B cell (primary cell): ENCODE results near the gene ADAMTS17. TPM values are rescaled to one million over a fixed set of nuclear protein-coding genes. Genes with fewer than 3 reads are reported as not detected.

Source experiments
- ATAC-seq: fragments of 200-7000 bp; cut with Tn5 transposase; one replicate; pipeline ENCODE4 v1.10.0; 2021; ENCODE audit warnings: low read depth, mild to moderate bottlenecking, moderate number of reproducible peaks, moderate library complexity
- CTCF ChIA-PET: fragments of 350-600 bp; sonication (Branson Sonifier 250); formaldehyde crosslinking; loops from one replicate; lab custom pipeline; 2021; ENCODE audit warnings: antibody characterized with exemption, inconsistent platforms; lab: Charles Lee
- POLR2A ChIA-PET: fragments of 350-600 bp; sonication (Branson Sonifier 250); formaldehyde crosslinking; loops from one replicate; lab custom pipeline; 2021; ENCODE audit warnings: antibody characterized with exemption; lab: Charles Lee
- DNase-seq: peaks from one replicate; pipeline ENCODE4 v3.0.0; 2013
- H2AFZ ChIP-seq: 2 replicates; pipeline ENCODE4 v1.6.1; 2012; ENCODE audit warnings: mild to moderate bottlenecking, low read depth, low read length; ENCODE audit not compliant: insufficient read depth, poor library complexity, severe bottlenecking
- H3K27ac ChIP-seq, 2 donors: 1 replicate in 1 of 2; 2 replicates in 1 of 2; pipeline ENCODE4 v1.5.1; 2012 to 2013; ENCODE audit warnings: low read length in 2 of 2, mild to moderate bottlenecking in 2 of 2, moderate library complexity in 1 of 2
- H3K27me3 ChIP-seq, 4 experiments: fragments of 200-600 bp in 1 of 4; sonication (generic) in 1 of 4; replicated peaks in 1 of 4; 1 replicate in 2 of 4; 2 replicates in 2 of 4; pipeline versions ENCODE4 v1.6.1 to v1.7.0; 2013 to 2016; ENCODE audit warnings: low read length in 3 of 4, mild to moderate bottlenecking in 2 of 4, mixed read lengths in 1 of 4, moderate library complexity in 1 of 4; ENCODE audit not compliant: insufficient read depth in 4 of 4, control insufficient read depth in 3 of 4; ENCODE audit errors: control extremely low read depth in 1 of 4
- H3K36me3 ChIP-seq, 2 experiments: replicated peaks in 1 of 2; 1 replicate in 1 of 2; 2 replicates in 1 of 2; pipeline versions ENCODE4 v1.6.1 to v1.7.1; 2013; ENCODE audit warnings: low read length in 1 of 2; ENCODE audit not compliant: insufficient read depth in 2 of 2, control insufficient read depth in 1 of 2; ENCODE audit errors: control extremely low read depth in 1 of 2, extremely low read depth in 1 of 2
- H3K4me1 ChIP-seq, 2 donors: fragments of 200-600 bp in 1 of 2; sonication (generic) in 1 of 2; 1 replicate in 1 of 2; 2 replicates in 1 of 2; pipeline versions ENCODE4 v1.5.1 to v1.6.1; 2013 to 2017; ENCODE audit warnings: low read length in 2 of 2; ENCODE audit not compliant: control insufficient read depth in 2 of 2, insufficient read depth in 2 of 2
- H3K4me2 ChIP-seq: replicated peaks from 2 replicates; pipeline ENCODE3; 2012; ENCODE audit warnings: mild to moderate bottlenecking, low read depth, low read length; ENCODE audit not compliant: poor library complexity, severe bottlenecking
- H3K4me3 ChIP-seq, 5 experiments: fragments of 200-600 bp in 1 of 5; sonication (generic) in 1 of 5; 1 replicate in 3 of 5; 2 replicates in 2 of 5; pipeline versions ENCODE4 v1.5.1 to v1.7.0; 2011 to 2016; ENCODE audit warnings: low read length in 4 of 5, mild to moderate bottlenecking in 4 of 5, low read depth in 2 of 5, control low read depth in 1 of 5, moderate library complexity in 1 of 5; ENCODE audit not compliant: insufficient read depth in 1 of 5; ENCODE audit errors: control extremely low read depth in 1 of 5, extremely low read depth in 1 of 5
- H3K79me2 ChIP-seq: fragments of 200-600 bp; sonication (generic); one replicate; pipeline ENCODE4 v1.6.0; 2016; ENCODE audit warnings: low read length; ENCODE audit not compliant: control insufficient read depth, insufficient read depth
- H3K9ac ChIP-seq: fragments of 200-600 bp; sonication (generic); 2 replicates; pipeline ENCODE4 v1.6.1; 2017; ENCODE audit warnings: mild to moderate bottlenecking, low read length, moderate library complexity
- H3K9me3 ChIP-seq, 3 donors: one replicate each; pipeline versions ENCODE4 v1.6.1 to v1.7.1; 2013; ENCODE audit warnings: low read length in 2 of 3; ENCODE audit not compliant: control insufficient read depth in 2 of 3, insufficient read depth in 1 of 3; ENCODE audit errors: control extremely low read depth in 1 of 3
- H4K20me1 ChIP-seq: 2 replicates; pipeline ENCODE4 v1.6.0; 2012; ENCODE audit warnings: mild to moderate bottlenecking, low read length; ENCODE audit not compliant: insufficient read depth, control insufficient read depth, poor library complexity, severe bottlenecking
- H3K27ac Mint-ChIP-seq: one replicate; pipeline ENCODE4 v1.8.0; 2021; ENCODE audit warnings: mixed read lengths
- H3K27me3 Mint-ChIP-seq: one replicate; pipeline ENCODE4 v1.8.0; 2021; ENCODE audit warnings: mixed read lengths
- H3K4me1 Mint-ChIP-seq: one replicate; pipeline ENCODE4 v1.8.0; 2021; ENCODE audit warnings: mixed read lengths
- H3K4me3 Mint-ChIP-seq: one replicate; pipeline ENCODE4 v1.8.0; 2021; ENCODE audit warnings: mixed read lengths
- H3K9me3 Mint-ChIP-seq: one replicate; pipeline ENCODE4 v1.8.0; 2022; ENCODE audit warnings: mixed read lengths; ENCODE audit not compliant: insufficient read depth
- CTCF ChIP-seq: fragments of 200-600 bp; IDR thresholded peaks from one replicate; pipeline ENCODE4 v1.8.0; 2022; ENCODE audit warnings: antibody characterized with exemption, mild to moderate bottlenecking
- EZH2 ChIP-seq: IDR thresholded peaks from 2 replicates; pipeline ENCODE4 v1.6.1; 2012; ENCODE audit warnings: borderline replicate concordance, low read depth, mild to moderate bottlenecking, moderate library complexity, low read length; ENCODE audit not compliant: insufficient read depth, poor library complexity, severe bottlenecking
- WGBS: methylation state at CpG from one replicate; pipeline ENCODE4 v1.1.5; 2013; ENCODE audit warnings: missing lambda C conversion rate; ENCODE audit not compliant: insufficient coverage; 5-methylcytosine and 5-hydroxymethylcytosine counted together
- intact Hi-C: fragments of 100-400 bp; cut with micrococcal nuclease; formaldehyde crosslinking; loops from one replicate; pipeline ENCODE4 v1.10.0; 2022
- polyA plus RNA-seq: library from polyadenylated mRNA; depleted of rRNA; stranded (reverse); fragments of >200 nt; gene quantifications from 2 replicates; pipeline ENCODE4 v1.2.3, GENCODE V29; 2012
- total RNA-seq, 2 donors: library from RNA; stranded (reverse); fragments of 120-200 nt in 1 of 2; gene quantifications; 1 replicate in 1 of 2; 2 replicates in 1 of 2; pipeline versions ENCODE4 v1.2.3 to v1.2.4, GENCODE V29; 2013 to 2022

Gene ADAMTS17
- total and polyA plus RNA-seq, 2 donors (not counting 1 experiment from before 2014, with no cell fraction given): 0.10 TPM; not detected in 1

GRCh38 chr15:100143378-100143777 is 198.4 kb downstream of the ADAMTS17 start:
- Histone ChIP-seq H2AFZ (no peak overlapping the region), H4K20me1 (no peaks in the 10 kb centered on the region), H3K4me3 (no peak overlapping the region), H3K27ac (no peak overlapping the region), H3K4me1 (no peaks in the 10 kb centered on the region), H3K9ac (no peak overlapping the region), H3K27me3 (peaks cover 0 to 3% (median 0%) of the 10 kb centered on the region in 4 experiments), H3K9me3 (peaks cover 0 to 7% (median 2%) of the 10 kb centered on the region in 3 donors), H3K79me2 (no peaks in the 10 kb centered on the region), H3K4me2 (no peak overlapping the region), H3K36me3 (no peaks in the 10 kb centered on the region)
- H3K4me3 Mint-ChIP-seq: no peak overlapping the region
- peaks cover 9% of the 10 kb centered on the region for H3K9me3 Mint-ChIP-seq
- H3K27me3 Mint-ChIP-seq: peaks cover 3% of the 10 kb centered on the region
- ATAC-seq (no peak), DNase-seq (no peak)
- WGBS: no CpG with 5 or more reads among the region's 1 CpG
- TF ChIP-seq EZH2: no peak
- no peak for TF ChIP-seq CTCF
- CTCF ChIA-PET: no interaction called here
- no peak overlapping the region for H3K27ac Mint-ChIP-seq
- intact Hi-C loops: no loop called here
- no peaks in the 10 kb centered on the region for H3K4me1 Mint-ChIP-seq
- POLR2A ChIA-PET: no interaction called here

GRCh38 chr15:100141311-100142001 is 200.3 kb downstream of the ADAMTS17 start:
- POLR2A ChIA-PET: no interaction called here
- Mint-ChIP-seq H3K4me3 (no peak overlapping the region), H3K4me1 (no peaks in the 10 kb centered on the region), H3K9me3 (no peaks in the 10 kb centered on the region), H3K27me3 (peaks cover 11% of the 10 kb centered on the region), H3K27ac (no peak overlapping the region)
- no peaks in the 10 kb centered on the region for H3K4me1 ChIP-seq
- H3K9ac ChIP-seq: no peak overlapping the region
- H3K27me3 ChIP-seq: peaks cover 0 to 3% (median 0%) of the 10 kb centered on the region in 4 experiments
- H4K20me1 ChIP-seq: no peaks in the 10 kb centered on the region
- peaks cover 0 to 4% (median 0%) of the 10 kb centered on the region in 3 donors for H3K9me3 ChIP-seq
- H3K4me3 ChIP-seq: no peak overlapping the region
- H3K4me2 ChIP-seq: no peak overlapping the region
- H3K79me2 ChIP-seq: no peaks in the 10 kb centered on the region
- no peak overlapping the region for H3K27ac ChIP-seq
- H3K36me3 ChIP-seq: no peaks in the 10 kb centered on the region
- WGBS: 81% methylated on average over 9 of the region's 11 CpGs
- TF ChIP-seq CTCF (no peak), EZH2 (no peak)
- intact Hi-C loops: no loop called here
- no peak for DNase-seq
- no peak overlapping the region for H2AFZ ChIP-seq
- ATAC-seq: no peak
- CTCF ChIA-PET: no interaction called here
